GM18526 (cell line): Measurements from ENCODE around the gene BDKRB2.

Experiments
- POLR2A ChIP-seq: IDR thresholded peaks from 3 replicates; pipeline ENCODE4 v1.6.1; 2011; ENCODE audit not compliant: insufficient read length; ENCODE audit errors: extremely low read depth

BDKRB2 gene

GRCh38 chr14:96263347-96264199 is 58.9 kb downstream of the BDKRB2 start:
- no peak for TF ChIP-seq POLR2A

GRCh38 chr14:96264200-96264553 is 59.5 kb downstream of the BDKRB2 start:
- no peak for TF ChIP-seq POLR2A

GRCh38 chr14:96264853-96265252 is 60.2 kb downstream of the BDKRB2 start:
- no peak for TF ChIP-seq POLR2A

- no peak for TF ChIP-seq POLR2A
These were observed 60.9 kb downstream of the BDKRB2 start for GRCh38 chr14:96265383-96266095.

- no peak for TF ChIP-seq POLR2A
These were observed 62.7 kb downstream of the BDKRB2 start for GRCh38 chr14:96267336-96267735.

GRCh38 chr14:96267916-96268315 is 63.3 kb downstream of the BDKRB2 start:
- TF ChIP-seq POLR2A, result no peak

GRCh38 chr14:96268431-96269358 is 64.1 kb downstream of the BDKRB2 start:
- no peak for TF ChIP-seq POLR2A

GRCh38 chr14:96269359-96269710 is 64.7 kb downstream of the BDKRB2 start:
- no peak for TF ChIP-seq POLR2A

- TF ChIP-seq POLR2A, result no peak
These were observed 66.2 kb downstream of the BDKRB2 start for GRCh38 chr14:96270565-96271420.

GRCh38 chr14:96271421-96271762 is 66.8 kb downstream of the BDKRB2 start:
- TF ChIP-seq POLR2A, result no peak

- no peak for TF ChIP-seq POLR2A
These were observed 68.3 kb downstream of the BDKRB2 start for GRCh38 chr14:96272777-96273473.

- no peak for TF ChIP-seq POLR2A
These were observed 69.0 kb downstream of the BDKRB2 start for GRCh38 chr14:96273629-96274028.

GRCh38 chr14:96274122-96274521 is 69.5 kb downstream of the BDKRB2 start:
- TF ChIP-seq POLR2A, result no peak

GRCh38 chr14:96274543-96274942 is 69.9 kb downstream of the BDKRB2 start:
- TF ChIP-seq POLR2A, result no peak
